GM12801 (cell line): ENCODE data around the gene AUH.

Experiments used
- CTCF ChIP-seq: IDR thresholded peaks from one replicate; pipeline ENCODE4 v1.5.1; 2011; ENCODE audit warnings: control low read depth; ENCODE audit not compliant: insufficient read length; ENCODE audit errors: extremely low read depth

The AUH gene

GRCh38 chr9:91177081-91177480, 184.6 kb downstream of the AUH start:
- TF ChIP-seq CTCF: no peak

GRCh38 chr9:91176426-91176825, 185.3 kb downstream of the AUH start:
- TF ChIP-seq CTCF: no peak

GRCh38 chr9:91174772-91175171, 186.9 kb downstream of the AUH start:
- no peak for TF ChIP-seq CTCF

- no peak for TF ChIP-seq CTCF
These were observed 189.4 kb downstream of the AUH start for GRCh38 chr9:91172329-91172728.

- TF ChIP-seq CTCF: no peak
These were observed 190.8 kb downstream of the AUH start for GRCh38 chr9:91170951-91171350.

GRCh38 chr9:91166796-91167366, 194.8 kb downstream of the AUH start:
- no peak for TF ChIP-seq CTCF

- TF ChIP-seq CTCF: no peak
These were observed 196.8 kb downstream of the AUH start for GRCh38 chr9:91164724-91165520.
